LNCAP (cell line): ENCODE results near the gene EVC.

Experiments
- CTCF ChIP-seq: fragments of 450-650 bp; IDR thresholded peaks from 2 replicates; pipeline ENCODE4 v1.5.1; 2017; ENCODE audit warnings: mild to moderate bottlenecking

The EVC gene

GRCh38 chr4:5804656-5805055 lies 93.7 kb downstream of the EVC start:
- peak; percentile 51 for TF ChIP-seq CTCF

GRCh38 chr4:5805270-5805669 lies 94.3 kb downstream of the EVC start:
- no peak for TF ChIP-seq CTCF

GRCh38 chr4:5808081-5808741 lies 97.2 kb downstream of the EVC start:
- TF ChIP-seq CTCF, result no peak

GRCh38 chr4:5809216-5809776 lies 98.3 kb downstream of the EVC start:
- no peak for TF ChIP-seq CTCF

- TF ChIP-seq CTCF, result no peak
Observed at GRCh38 chr4:5810151-5810550, 99.2 kb downstream of the EVC start.

GRCh38 chr4:5810770-5811430 lies 99.9 kb downstream of the EVC start:
- no peak for TF ChIP-seq CTCF

GRCh38 chr4:5812506-5813229 lies 101.7 kb downstream of the EVC start:
- peak; percentile 77 for TF ChIP-seq CTCF
